Measurements from ENCODE around the gene ARPP21. TPM values are rescaled to one million over a fixed set of nuclear protein-coding genes. Genes with fewer than 3 reads are reported as not detected.

The ARPP21 gene
- polyA plus RNA-seq, 6 donors from 2014 or later, result 0.82 to 1.4 TPM; not detected in 4

DNA sequence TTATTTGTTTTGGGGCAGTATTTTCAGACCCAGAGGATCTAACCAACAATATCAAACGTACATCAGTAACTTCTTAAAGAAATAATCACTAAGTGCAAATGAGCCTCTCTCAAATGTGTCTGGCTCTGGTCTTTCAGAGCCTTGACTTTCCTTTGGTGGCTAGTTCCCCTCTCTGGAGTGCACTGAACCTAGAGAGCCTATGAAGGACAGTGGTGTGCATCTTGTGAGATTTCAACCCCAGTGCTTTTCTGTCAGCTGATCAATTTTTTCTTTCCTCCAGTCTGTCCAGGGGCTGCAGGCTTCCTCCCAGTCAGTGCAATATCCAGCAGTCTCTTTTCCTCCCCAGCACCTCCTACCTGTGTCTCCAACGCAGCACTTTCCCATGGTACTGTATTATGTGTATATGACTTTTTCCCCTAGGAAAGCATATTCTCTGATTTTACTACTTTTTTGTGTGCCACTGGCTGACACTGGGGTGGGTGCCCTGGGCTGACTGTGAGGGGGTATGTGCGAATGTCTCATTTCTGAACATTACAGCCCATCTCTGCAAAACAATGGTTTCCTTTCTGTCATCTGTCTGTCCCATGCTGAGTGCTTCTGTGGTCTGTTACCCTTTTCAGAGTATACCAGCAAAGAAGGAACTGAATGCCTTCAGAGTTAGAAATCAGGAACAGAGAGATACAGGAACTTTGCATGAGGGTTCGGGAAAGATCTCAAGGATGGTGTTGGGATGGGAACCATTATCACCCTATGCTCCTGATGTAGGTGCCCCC is 98.8 kb downstream of the ARPP21 start:
- Mint-ChIP-seq H3K27ac (peak overlapping the region in 2 of 6 donors; percentile 58 to 60), H3K9me3 (no peaks in the 10 kb centered on the region), H3K4me1 (peaks cover 18 to 30% (median 21%) of the 10 kb centered on the region in 3 donors), H3K36me3 (no peaks in the 10 kb centered on the region), H3K27me3 (no peaks in the 10 kb centered on the region), H3K4me3 (peak overlapping the region in 4 of 8 donors; percentile 4 to 45 (median 22))
- ATAC-seq (ENCODE audit: low read depth in 2 of 2), result peak in 1 of 2 donors; percentile 40
- DNase-seq, result no peak

GRCh38 chr3:35739181-35739809 is 100.0 kb downstream of the ARPP21 start:
- Mint-ChIP-seq H3K9me3 (no peaks in the 10 kb centered on the region), H3K4me3 (peak overlapping the region in 5 of 8 donors; percentile 1 to 65 (median 23)), H3K4me1 (peaks cover 18 to 30% (median 21%) of the 10 kb centered on the region in 3 donors), H3K27me3 (no peaks in the 10 kb centered on the region), H3K27ac (peak overlapping the region in 4 of 6 donors; percentile 1 to 79 (median 22)), H3K36me3 (no peaks in the 10 kb centered on the region)
- no peak for DNase-seq
- no peak for ATAC-seq (ENCODE audit: low read depth in 2 of 2)

- H3K27me3 Mint-ChIP-seq, result no peaks in the 10 kb centered on the region
- H3K4me1 Mint-ChIP-seq, result peaks cover 18 to 30% (median 21%) of the 10 kb centered on the region in 3 donors
- no peak for ATAC-seq (ENCODE audit: low read depth in 2 of 2)
Measured at GRCh38 chr3:35739964-35740527, 100.7 kb downstream of the ARPP21 start.

GRCh38 chr3:35743218-35743617 is 103.9 kb downstream of the ARPP21 start:
- Mint-ChIP-seq H3K4me3 (no peak overlapping the region), H3K27me3 (no peaks in the 10 kb centered on the region), H3K36me3 (no peaks in the 10 kb centered on the region), H3K4me1 (peaks cover 26 to 42% (median 27%) of the 10 kb centered on the region in 3 donors), H3K9me3 (no peaks in the 10 kb centered on the region), H3K27ac (no peak overlapping the region)
- ATAC-seq (ENCODE audit: low read depth in 2 of 2) (no peak), DNase-seq (no peak)

More at GRCh38 chr3:35739964-35740527, 100.7 kb downstream of the ARPP21 start:
- no peak for DNase-seq
- peak overlapping the region in 1 of 6 donors; percentile 17 for H3K27ac Mint-ChIP-seq
- peak overlapping the region in 2 of 8 donors; percentile 21 to 23 for H3K4me3 Mint-ChIP-seq
- no peaks in the 10 kb centered on the region for H3K9me3 Mint-ChIP-seq
- H3K36me3 Mint-ChIP-seq, result no peaks in the 10 kb centered on the region

GRCh38 chr3:35744419-35744818 is 105.1 kb downstream of the ARPP21 start:
- no peaks in the 10 kb centered on the region for H3K27me3 Mint-ChIP-seq
- DNase-seq (no peak), ATAC-seq (ENCODE audit: low read depth in 2 of 2) (no peak)
- H3K36me3 Mint-ChIP-seq, result no peaks in the 10 kb centered on the region
- H3K4me3 Mint-ChIP-seq, result no peak overlapping the region
- H3K9me3 Mint-ChIP-seq, result no peaks in the 10 kb centered on the region
- H3K4me1 Mint-ChIP-seq, result peaks cover 14 to 32% (median 20%) of the 10 kb centered on the region in 3 donors
- H3K27ac Mint-ChIP-seq, result peak overlapping the region in 1 of 6 donors; percentile 40

- ATAC-seq (ENCODE audit: low read depth in 2 of 2) (no peak), DNase-seq (no peak)
- Mint-ChIP-seq H3K9me3 (no peaks in the 10 kb centered on the region), H3K27ac (peak overlapping the region in 4 of 6 donors; percentile 0 to 65 (median 42)), H3K4me3 (peak overlapping the region in 2 of 8 donors; percentile 3 to 46), H3K4me1 (peaks cover 9 to 25% (median 12%) of the 10 kb centered on the region in 3 donors), H3K27me3 (no peaks in the 10 kb centered on the region), H3K36me3 (no peaks in the 10 kb centered on the region)
Measured at GRCh38 chr3:35745351-35745750, 106.0 kb downstream of the ARPP21 start.

- no peaks in the 10 kb centered on the region for H3K9me3 Mint-ChIP-seq
- no peaks in the 10 kb centered on the region for H3K36me3 Mint-ChIP-seq
- peak; percentile 14 for DNase-seq
- no peaks in the 10 kb centered on the region for H3K27me3 Mint-ChIP-seq
- peak overlapping the region in 3 of 8 donors; percentile 3 to 46 (median 21) for H3K4me3 Mint-ChIP-seq
- peak; percentile 89 to 98 for ATAC-seq (ENCODE audit: low read depth in 2 of 2)
- H3K27ac Mint-ChIP-seq, result peak overlapping the region in 4 of 6 donors; percentile 0 to 65 (median 42)
- H3K4me1 Mint-ChIP-seq, result peaks cover 9 to 25% (median 12%) of the 10 kb centered on the region in 3 donors
Measured at GRCh38 chr3:35745802-35746484, 106.6 kb downstream of the ARPP21 start.

DNA sequence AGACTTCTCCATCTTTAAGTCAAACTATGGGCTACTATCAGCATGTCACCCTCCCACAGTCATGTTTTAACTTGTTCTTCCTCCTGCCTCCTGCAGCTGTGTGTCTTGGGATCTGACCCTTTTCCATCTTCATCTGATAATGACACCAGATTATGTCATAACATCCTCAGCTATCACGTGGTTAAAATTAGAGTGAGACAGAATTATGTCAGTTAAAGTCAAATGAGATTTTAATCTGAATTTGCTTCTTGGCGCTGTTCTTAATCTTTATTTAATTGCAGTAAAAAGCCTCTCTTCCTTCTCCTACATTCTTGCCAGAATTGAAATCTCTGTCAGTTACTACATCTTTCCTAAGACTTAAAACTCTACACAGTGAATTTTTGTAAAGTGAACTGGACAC is 107.2 kb downstream of the ARPP21 start:
- H3K4me1 Mint-ChIP-seq, result peaks cover 9 to 25% (median 12%) of the 10 kb centered on the region in 3 donors
- no peaks in the 10 kb centered on the region for H3K36me3 Mint-ChIP-seq
- DNase-seq (no peak), ATAC-seq (ENCODE audit: low read depth in 2 of 2) (no peak)
- peak overlapping the region in 4 of 6 donors; percentile 11 to 87 (median 18) for H3K27ac Mint-ChIP-seq
- no peaks in the 10 kb centered on the region for H3K9me3 Mint-ChIP-seq
- no peak overlapping the region for H3K4me3 Mint-ChIP-seq
- no peaks in the 10 kb centered on the region for H3K27me3 Mint-ChIP-seq

DNA sequence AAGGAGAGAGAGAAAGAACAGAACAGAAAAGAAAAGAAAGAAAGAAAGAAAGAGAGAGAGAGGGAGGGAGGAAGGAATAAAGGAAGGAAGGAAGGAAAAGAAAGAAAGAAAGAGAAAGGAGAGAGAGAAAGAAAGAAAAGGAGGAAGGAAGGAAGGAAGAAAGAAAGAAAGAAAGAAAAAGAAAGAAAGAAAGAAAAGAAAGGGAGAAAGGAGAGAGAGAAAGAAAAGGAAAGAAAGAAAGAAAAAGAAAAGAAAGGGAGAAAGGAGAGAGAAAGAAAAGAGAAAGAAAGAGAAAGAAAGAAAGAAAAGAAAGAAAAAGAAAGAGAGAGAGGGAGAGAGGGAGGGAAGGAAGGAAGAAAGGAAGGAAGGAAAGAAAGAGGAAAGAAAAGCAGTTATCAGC is 108.8 kb downstream of the ARPP21 start:
- Mint-ChIP-seq H3K4me3 (no peak overlapping the region), H3K27me3 (no peaks in the 10 kb centered on the region), H3K36me3 (no peaks in the 10 kb centered on the region), H3K9me3 (no peaks in the 10 kb centered on the region), H3K4me1 (peaks cover 9 to 31% (median 12%) of the 10 kb centered on the region in 3 donors), H3K27ac (no peak overlapping the region)
- ATAC-seq (ENCODE audit: low read depth in 2 of 2) (no peak), DNase-seq (no peak)

DNA sequence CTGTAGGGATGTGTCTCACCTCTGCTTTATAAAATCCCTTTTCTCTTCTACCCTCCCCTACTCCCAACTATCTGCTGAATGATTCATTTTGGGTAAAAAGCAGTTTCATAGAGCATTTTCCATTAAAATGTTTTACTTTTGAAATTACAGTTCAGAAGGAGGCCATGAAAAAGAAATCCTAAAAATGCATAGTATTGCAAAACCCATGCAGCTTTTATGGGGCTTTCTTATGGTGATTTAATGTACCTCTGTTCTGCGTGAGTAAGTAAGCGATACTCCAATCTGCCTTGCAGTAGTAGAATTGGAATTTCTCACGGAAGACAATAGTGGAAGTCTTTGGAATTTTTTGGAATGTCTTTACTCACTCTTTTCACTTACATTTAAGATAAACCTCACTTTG is 111.9 kb downstream of the ARPP21 start:
- no peaks in the 10 kb centered on the region for H3K9me3 Mint-ChIP-seq
- no peaks in the 10 kb centered on the region for H3K36me3 Mint-ChIP-seq
- no peak overlapping the region for H3K4me3 Mint-ChIP-seq
- no peak overlapping the region for H3K27ac Mint-ChIP-seq
- DNase-seq (no peak), ATAC-seq (ENCODE audit: low read depth in 2 of 2) (no peak)
- no peaks in the 10 kb centered on the region for H3K27me3 Mint-ChIP-seq
- H3K4me1 Mint-ChIP-seq, result peaks cover 0 to 24% (median 5%) of the 10 kb centered on the region in 3 donors

GRCh38 chr3:35757991-35758757 is 118.8 kb downstream of the ARPP21 start:
- DNase-seq (no peak), ATAC-seq (ENCODE audit: low read depth in 2 of 2) (no peak)
- no peaks in the 10 kb centered on the region for H3K27me3 Mint-ChIP-seq
- no peak overlapping the region for H3K27ac Mint-ChIP-seq
- H3K4me3 Mint-ChIP-seq, result no peak overlapping the region
- H3K36me3 Mint-ChIP-seq, result no peaks in the 10 kb centered on the region
- peaks cover 0 to under 1% (median 0%) of the 10 kb centered on the region in 3 donors for H3K4me1 Mint-ChIP-seq
- no peaks in the 10 kb centered on the region for H3K9me3 Mint-ChIP-seq

GRCh38 chr3:35760146-35760545 is 120.8 kb downstream of the ARPP21 start:
- Mint-ChIP-seq H3K4me3 (no peak overlapping the region), H3K36me3 (no peaks in the 10 kb centered on the region), H3K4me1 (no peaks in the 10 kb centered on the region), H3K27me3 (no peaks in the 10 kb centered on the region), H3K9me3 (no peaks in the 10 kb centered on the region), H3K27ac (peak overlapping the region in 1 of 6 donors; percentile 47)
- no peak for ATAC-seq (ENCODE audit: low read depth in 2 of 2)
- no peak for DNase-seq
